ENCODE results near the gene CCDC93. TPM values are rescaled to one million over a fixed set of nuclear protein-coding genes. Genes with fewer than 3 reads are reported as not detected.

Gene CCDC93
- total and polyA plus RNA-seq, 4 donors = 9.6 to 45.6 (median 24.2) TPM

- no peak for TF ChIP-seq CTCF (IDR thresholded peaks at IDR 0.05; ENCODE audit: control extremely low read depth, extremely low read depth)
- Histone ChIP-seq H3K36me3 (ENCODE audit: control insufficient read depth in 4 of 4, insufficient read depth in 4 of 4, low read length in 4 of 4) (peaks cover 24 to 46% (median 37%) of the 10 kb centered on the region in 4 donors), H3K4me1 (ENCODE audit: control insufficient read depth in 5 of 5, insufficient read depth in 5 of 5, low read length in 5 of 5) (peaks cover 0 to 2% (median 0%) of the 10 kb centered on the region in 5 donors), H3K27ac (ENCODE audit: low read depth in 1 of 2, low read length in 1 of 2) (no peak overlapping the region), H3K4me3 (no peak overlapping the region), H3K27me3 (ENCODE audit: control insufficient read depth in 3 of 3, insufficient read depth in 3 of 3, low read length in 2 of 3) (no peaks in the 10 kb centered on the region), H3K9me3 (ENCODE audit: control insufficient read depth in 4 of 4, insufficient read depth in 3 of 4, low read length in 3 of 4) (peaks cover 0 to 2% (median 0%) of the 10 kb centered on the region in 4 donors), H3K9ac (ENCODE audit: insufficient read depth in 1 of 2, low read length in 2 of 2) (no peak overlapping the region)
- no peak for ATAC-seq (ENCODE audit: insufficient read depth, low FRiP score)
- WGBS, 2 donors = 88 to 100% methylated on average over 1 of the region's 1 CpG
- DNase-seq = no peak
Observed at GRCh38 chr2:117956036-117956796, 57.7 kb downstream of the CCDC93 start.

- H3K9me3 ChIP-seq (ENCODE audit: control insufficient read depth in 4 of 4, insufficient read depth in 3 of 4, low read length in 3 of 4) = peaks cover 0 to 2% (median 0%) of the 10 kb centered on the region in 4 donors
- DNase-seq (no peak), ATAC-seq (ENCODE audit: insufficient read depth, low FRiP score) (no peak)
- H3K4me1 ChIP-seq (ENCODE audit: control insufficient read depth in 5 of 5, insufficient read depth in 5 of 5, low read length in 5 of 5) = no peaks in the 10 kb centered on the region
- TF ChIP-seq CTCF (IDR thresholded peaks at IDR 0.05; ENCODE audit: control extremely low read depth, extremely low read depth) = no peak
- H3K4me3 ChIP-seq = no peak overlapping the region
- H3K27ac ChIP-seq (ENCODE audit: low read depth in 1 of 2, low read length in 1 of 2) = no peak overlapping the region
- H3K27me3 ChIP-seq (ENCODE audit: control insufficient read depth in 3 of 3, insufficient read depth in 3 of 3, low read length in 2 of 3) = no peaks in the 10 kb centered on the region
- H3K9ac ChIP-seq (ENCODE audit: insufficient read depth in 1 of 2, low read length in 2 of 2) = no peak overlapping the region
- H3K36me3 ChIP-seq (ENCODE audit: control insufficient read depth in 4 of 4, insufficient read depth in 4 of 4, low read length in 4 of 4) = peaks cover 34 to 54% (median 44%) of the 10 kb centered on the region in 4 donors
Observed at GRCh38 chr2:117953231-117953630, 60.6 kb downstream of the CCDC93 start.

- Histone ChIP-seq H3K4me3 (no peak overlapping the region), H3K9me3 (ENCODE audit: control insufficient read depth in 4 of 4, insufficient read depth in 3 of 4, low read length in 3 of 4) (peaks cover 0 to 2% (median 0%) of the 10 kb centered on the region in 4 donors), H3K9ac (ENCODE audit: insufficient read depth in 1 of 2, low read length in 2 of 2) (no peak overlapping the region), H3K36me3 (ENCODE audit: control insufficient read depth in 4 of 4, insufficient read depth in 4 of 4, low read length in 4 of 4) (peaks cover 31 to 54% (median 44%) of the 10 kb centered on the region in 4 donors), H3K27me3 (ENCODE audit: control insufficient read depth in 3 of 3, insufficient read depth in 3 of 3, low read length in 2 of 3) (no peaks in the 10 kb centered on the region), H3K4me1 (ENCODE audit: control insufficient read depth in 5 of 5, insufficient read depth in 5 of 5, low read length in 5 of 5) (no peaks in the 10 kb centered on the region), H3K27ac (ENCODE audit: low read depth in 1 of 2, low read length in 1 of 2) (no peak overlapping the region)
- TF ChIP-seq CTCF (IDR thresholded peaks at IDR 0.05; ENCODE audit: control extremely low read depth, extremely low read depth) = no peak
- ATAC-seq (ENCODE audit: insufficient read depth, low FRiP score) (no peak), DNase-seq (no peak)
Observed at GRCh38 chr2:117952701-117953100, 61.2 kb downstream of the CCDC93 start.
